ENCODE results near the gene DLG2. TPM values are rescaled to one million over a fixed set of nuclear protein-coding genes. Genes with fewer than 3 reads are reported as not detected.

The DLG2 gene
- total and polyA plus RNA-seq, 2 of the 4 experiments (the other 2 are of a cell fraction): 0.31 to 0.36 TPM

- H3K9me3 ChIP-seq (ENCODE audit: control insufficient read depth, insufficient read depth, low read length): no peaks in the 10 kb centered on the region
- H3K27ac ChIP-seq (ENCODE audit: insufficient read depth, low read length): no peak overlapping the region
- no peak overlapping the region for H2BK20ac ChIP-seq (ENCODE audit: low read depth, low read length)
- no peak overlapping the region for H4K8ac ChIP-seq (ENCODE audit: low read depth in 2 of 2, low read length in 2 of 2)
- H2BK5ac ChIP-seq (ENCODE audit: low read depth, low read length, poor library complexity, severe bottlenecking): no peak overlapping the region
- no peak overlapping the region for H2AK5ac ChIP-seq (ENCODE audit: low read depth, low read length)
- no peaks in the 10 kb centered on the region for H3K79me1 ChIP-seq (ENCODE audit: low read depth in 1 of 2, low read length in 2 of 2)
- dilution Hi-C loops (cut with HindIII; ENCODE audit: low sequenced_read_pairs, unreplicated experiment) (no loop called here), in situ Hi-C loops (cut with MboI; ENCODE audit: low sequenced_read_pairs) (no loop called here), intact Hi-C loops (cut with micrococcal nuclease) (no loop called here)
- H3K4me3 ChIP-seq (ENCODE audit: insufficient read depth, low read depth, low read length): no peak overlapping the region
- no peaks in the 10 kb centered on the region for H4K20me1 ChIP-seq (ENCODE audit: insufficient read depth, low read length)
- ATAC-seq (ENCODE audit: low read depth) (no peak), DNase-seq (no peak)
- H3K56ac ChIP-seq (ENCODE audit: extremely low read depth, insufficient read depth, low read length): no peak overlapping the region
- no peaks in the 10 kb centered on the region for H3K27me3 ChIP-seq (ENCODE audit: control insufficient read depth, insufficient read depth, low read length)
- BruUV-seq (replicated peaks): no TSS peak
- H2AFZ ChIP-seq (replicated peaks; ENCODE audit: low read length, poor library complexity): no peak overlapping the region
- POLR2A ChIA-PET (ENCODE audit: unreplicated experiment): no interaction called here
- no peaks in the 10 kb centered on the region for H3K9me1 ChIP-seq (ENCODE audit: insufficient read depth, low read length)
- WGBS, 2 experiments (ENCODE audit: extremely low coverage in 2 of 2, insufficient read length in 1 of 2): 60% methylated on average over 1 of the region's 1 CpG; no CpG with 5 or more reads in 1 of the 2 experiments
- no peaks in the 10 kb centered on the region for H3K4me1 ChIP-seq (ENCODE audit: control insufficient read depth, insufficient read depth, low read length)
- H4K91ac ChIP-seq (ENCODE audit: insufficient read depth, low read depth, low read length): no peak overlapping the region
- no peak overlapping the region for H3K9ac ChIP-seq (ENCODE audit: low read depth, low read length)
- no peak overlapping the region for H2BK120ac ChIP-seq (ENCODE audit: low read depth, low read length)
- TF ChIP-seq FOS (IDR thresholded peaks at IDR 0.05; ENCODE audit: low read depth, low read length) (no peak), SMC3 (IDR thresholded peaks at IDR 0.05; ENCODE audit: low read depth, low read length) (no peak), ELK1 (IDR thresholded peaks at IDR 0.05; ENCODE audit: borderline replicate concordance, low read depth, low read length) (no peak), RCOR1 (IDR thresholded peaks at IDR 0.05; ENCODE audit: insufficient replicate concordance, low read length) (no peak), POLR2A (IDR thresholded peaks at IDR 0.05; ENCODE audit: low read depth, low read length) (no peak), NFE2L2 (IDR thresholded peaks at IDR 0.05; ENCODE audit: low read depth, low read length) (no peak), RFX5 (IDR thresholded peaks at IDR 0.05; ENCODE audit: low read depth, low read length) (no peak), CEBPB (IDR thresholded peaks at IDR 0.05; ENCODE audit: low read depth, low read length) (no peak), RAD21 (IDR thresholded peaks at IDR 0.05; ENCODE audit: low read length) (no peak), CHD1 (IDR thresholded peaks at IDR 0.05; ENCODE audit: low read depth, low read length) (no peak), BHLHE40 (IDR thresholded peaks at IDR 0.05; ENCODE audit: low read depth, low read length) (no peak), USF2 (IDR thresholded peaks at IDR 0.05; ENCODE audit: low read depth, low read length) (no peak), MXI1 (IDR thresholded peaks at IDR 0.05; ENCODE audit: borderline replicate concordance, low read depth, low read length) (no peak), MAZ (IDR thresholded peaks at IDR 0.05; ENCODE audit: borderline replicate concordance, low read depth, low read length) (no peak), MAFK (IDR thresholded peaks at IDR 0.05; ENCODE audit: low read depth, low read length) (no peak)
- TF ChIP-seq, protein P1, sequence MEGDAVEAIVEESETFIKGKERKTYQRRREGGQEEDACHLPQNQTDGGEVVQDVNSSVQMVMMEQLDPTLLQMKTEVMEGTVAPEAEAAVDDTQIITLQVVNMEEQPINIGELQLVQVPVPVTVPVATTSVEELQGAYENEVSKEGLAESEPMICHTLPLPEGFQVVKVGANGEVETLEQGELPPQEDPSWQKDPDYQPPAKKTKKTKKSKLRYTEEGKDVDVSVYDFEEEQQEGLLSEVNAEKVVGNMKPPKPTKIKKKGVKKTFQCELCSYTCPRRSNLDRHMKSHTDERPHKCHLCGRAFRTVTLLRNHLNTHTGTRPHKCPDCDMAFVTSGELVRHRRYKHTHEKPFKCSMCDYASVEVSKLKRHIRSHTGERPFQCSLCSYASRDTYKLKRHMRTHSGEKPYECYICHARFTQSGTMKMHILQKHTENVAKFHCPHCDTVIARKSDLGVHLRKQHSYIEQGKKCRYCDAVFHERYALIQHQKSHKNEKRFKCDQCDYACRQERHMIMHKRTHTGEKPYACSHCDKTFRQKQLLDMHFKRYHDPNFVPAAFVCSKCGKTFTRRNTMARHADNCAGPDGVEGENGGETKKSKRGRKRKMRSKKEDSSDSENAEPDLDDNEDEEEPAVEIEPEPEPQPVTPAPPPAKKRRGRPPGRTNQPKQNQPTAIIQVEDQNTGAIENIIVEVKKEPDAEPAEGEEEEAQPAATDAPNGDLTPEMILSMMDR (conservative IDR thresholded peaks at IDR 0.05; ENCODE audit: low read depth, low read length): no peak
- no peak overlapping the region for H3K4ac ChIP-seq (ENCODE audit: low read depth, low read length)
- H3K23ac ChIP-seq (ENCODE audit: low read depth, low read length): no peak overlapping the region
- no peak overlapping the region for H3K4me2 ChIP-seq (ENCODE audit: low read depth, low read length)
- H2BK15ac ChIP-seq (ENCODE audit: low read depth, low read length): no peak overlapping the region
- no peak overlapping the region for H4K5ac ChIP-seq (ENCODE audit: low read depth, low read length)
- CTCF ChIA-PET: interaction anchor here (0.9 kb wide), 1 partner anchor 25 kb away, joined by 3 read pairs; no protein-coding TSS in a partner anchor
- H3K18ac ChIP-seq (ENCODE audit: low read depth, low read length): no peak overlapping the region
- H2AK9ac ChIP-seq (replicated peaks; ENCODE audit: low read depth, low read length, poor library complexity): no peak overlapping the region
- H3K14ac ChIP-seq (replicated peaks; ENCODE audit: low read depth, low read length): no peak overlapping the region
- H3K36me3 ChIP-seq (ENCODE audit: control insufficient read depth, insufficient read depth, low read length): no peaks in the 10 kb centered on the region
These were observed 1380.0 kb downstream of the DLG2 start for GRCh38 chr11:84247129-84247528.

All from IMR-90 (cell line).